Suprapubic skin (tissue), 4 donors: ENCODE results near the gene MCAT.

Experiments
- EP300 ChIP-seq: sonication (generic); formaldehyde crosslinking; IDR thresholded peaks from one replicate; pipeline ENCODE4 v1.6.1; 2017; ENCODE audit warnings: antibody characterized with exemption
- POLR2A ChIP-seq, 2 donors: fragments of 450-650 bp; IDR thresholded peaks; one replicate each; pipeline ENCODE4 v1.6.1; 2017; ENCODE audit warnings: antibody characterized with exemption in 2 of 2, mild to moderate bottlenecking in 2 of 2, moderate library complexity in 2 of 2
- POLR2AphosphoS5 ChIP-seq, 3 donors: sonication (generic); formaldehyde crosslinking; IDR thresholded peaks; one replicate each; pipeline ENCODE4 v1.6.1; 2017; ENCODE audit warnings: antibody characterized with exemption in 3 of 3
- TF ChIP-seq, protein P1 (sequence below), 2 donors: fragments of 200-600 bp in 1 of 2; fragments of 450-650 bp in 1 of 2; sonication (generic) in 1 of 2; IDR thresholded peaks; one replicate each; pipeline ENCODE4 v1.5.1; 2016 to 2019; ENCODE audit warnings: antibody characterized with exemption in 2 of 2, mild to moderate bottlenecking in 1 of 2, moderate library complexity in 1 of 2

DNA sequence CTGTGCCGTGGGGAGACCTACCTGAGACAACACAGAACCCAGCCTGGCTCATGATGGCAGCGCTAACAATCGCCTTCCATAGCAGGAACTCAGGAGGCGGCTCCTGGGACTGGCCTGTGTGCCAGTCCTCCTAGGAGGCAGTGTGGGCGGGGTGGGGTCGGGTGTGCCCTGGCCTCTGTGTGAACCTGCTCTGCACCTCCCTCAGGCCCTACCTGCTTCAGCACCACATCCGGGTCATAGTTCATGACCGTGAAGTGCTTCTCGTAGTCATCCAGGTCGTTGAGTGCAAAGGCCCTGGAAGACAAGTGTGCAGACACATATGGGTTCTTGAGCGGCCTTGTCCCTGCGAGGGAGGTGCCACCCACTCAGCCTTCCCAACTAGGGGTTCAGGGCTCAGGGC lies 28.4 kb upstream of the MCAT start:
- TF ChIP-seq, protein P1, sequence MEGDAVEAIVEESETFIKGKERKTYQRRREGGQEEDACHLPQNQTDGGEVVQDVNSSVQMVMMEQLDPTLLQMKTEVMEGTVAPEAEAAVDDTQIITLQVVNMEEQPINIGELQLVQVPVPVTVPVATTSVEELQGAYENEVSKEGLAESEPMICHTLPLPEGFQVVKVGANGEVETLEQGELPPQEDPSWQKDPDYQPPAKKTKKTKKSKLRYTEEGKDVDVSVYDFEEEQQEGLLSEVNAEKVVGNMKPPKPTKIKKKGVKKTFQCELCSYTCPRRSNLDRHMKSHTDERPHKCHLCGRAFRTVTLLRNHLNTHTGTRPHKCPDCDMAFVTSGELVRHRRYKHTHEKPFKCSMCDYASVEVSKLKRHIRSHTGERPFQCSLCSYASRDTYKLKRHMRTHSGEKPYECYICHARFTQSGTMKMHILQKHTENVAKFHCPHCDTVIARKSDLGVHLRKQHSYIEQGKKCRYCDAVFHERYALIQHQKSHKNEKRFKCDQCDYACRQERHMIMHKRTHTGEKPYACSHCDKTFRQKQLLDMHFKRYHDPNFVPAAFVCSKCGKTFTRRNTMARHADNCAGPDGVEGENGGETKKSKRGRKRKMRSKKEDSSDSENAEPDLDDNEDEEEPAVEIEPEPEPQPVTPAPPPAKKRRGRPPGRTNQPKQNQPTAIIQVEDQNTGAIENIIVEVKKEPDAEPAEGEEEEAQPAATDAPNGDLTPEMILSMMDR (IDR thresholded peaks at IDR 0.05): no peak
- no peak for TF ChIP-seq POLR2AphosphoS5 (IDR thresholded peaks at IDR 0.05)
- TF ChIP-seq EP300: no peak
- TF ChIP-seq POLR2A (IDR thresholded peaks at IDR 0.05): no peak
